IPS-NIHi7 (cell line): ENCODE results near the gene ABCC9.

Source experiments
- DNase-seq: peaks from one replicate; pipeline ENCODE4 v3.0.0; 2012; ENCODE audit warnings: mixed read lengths; ENCODE audit errors: extremely low spot score

Gene ABCC9

DNA sequence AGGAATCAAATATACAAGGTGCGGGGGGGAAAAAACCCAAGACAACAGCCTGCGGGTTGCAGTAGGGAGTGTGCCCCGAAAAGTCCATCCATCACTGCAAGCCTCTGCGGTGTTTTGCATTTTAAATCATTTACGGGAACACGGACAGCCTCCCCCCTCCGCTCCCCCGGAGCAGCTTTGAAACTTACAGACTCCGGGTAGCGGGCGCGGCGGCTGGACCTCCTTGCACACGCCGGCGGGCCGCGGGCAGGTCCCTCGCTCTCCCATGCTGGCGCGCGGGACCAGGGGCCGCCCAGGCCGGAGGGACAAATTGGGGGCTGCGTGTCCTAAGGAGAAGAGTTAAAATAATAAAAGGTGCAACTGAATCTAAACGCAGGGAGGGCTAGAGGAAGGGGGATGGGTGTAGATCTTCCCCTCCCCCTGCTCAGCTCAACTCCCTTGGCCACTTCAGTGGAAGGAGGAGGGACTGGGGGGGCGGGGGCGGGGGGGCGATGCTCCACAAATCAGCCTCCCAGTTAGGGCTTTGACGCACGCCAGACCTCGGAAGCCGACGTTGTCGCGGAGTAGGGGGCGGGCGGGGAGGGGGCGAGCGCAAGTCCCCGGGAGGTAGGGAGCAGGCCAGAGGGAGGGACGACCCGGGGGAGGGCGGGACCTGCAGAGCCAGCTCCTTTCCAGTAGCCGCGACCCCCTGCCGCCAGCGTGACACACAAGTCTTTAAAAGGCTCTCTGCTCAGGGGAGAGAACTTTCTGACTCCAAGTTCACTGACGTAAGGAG is 166.7 kb downstream of the ABCC9 start, which contains the start of gene KCNJ8:
TSS of gene KCNJ8 (minus strand) at position 349 of the 775 bp plus-strand sequence. CDS start 1,090 bp downstream, outside the sequence.
- peak; percentile 82 for DNase-seq

DNA sequence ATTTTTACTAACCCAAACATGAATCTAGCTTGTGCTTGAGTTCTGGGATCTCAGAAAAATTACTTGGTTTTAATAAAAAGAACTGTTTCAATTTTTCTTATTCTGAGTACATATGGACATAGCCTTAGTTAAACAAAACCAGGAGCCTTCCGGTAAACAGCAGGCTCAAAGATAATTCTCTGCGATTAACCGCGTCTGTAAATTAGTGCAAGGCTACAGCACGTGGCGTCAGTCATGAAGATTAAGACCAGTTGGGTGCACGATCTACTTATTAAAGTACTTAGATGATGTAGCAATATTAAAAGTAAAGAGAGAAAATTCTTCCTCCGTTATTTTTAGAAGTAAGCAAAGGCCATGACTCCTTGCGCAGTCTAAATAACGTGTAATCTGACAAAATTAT is 167.4 kb downstream of the ABCC9 start:
- DNase-seq = no peak

DNA sequence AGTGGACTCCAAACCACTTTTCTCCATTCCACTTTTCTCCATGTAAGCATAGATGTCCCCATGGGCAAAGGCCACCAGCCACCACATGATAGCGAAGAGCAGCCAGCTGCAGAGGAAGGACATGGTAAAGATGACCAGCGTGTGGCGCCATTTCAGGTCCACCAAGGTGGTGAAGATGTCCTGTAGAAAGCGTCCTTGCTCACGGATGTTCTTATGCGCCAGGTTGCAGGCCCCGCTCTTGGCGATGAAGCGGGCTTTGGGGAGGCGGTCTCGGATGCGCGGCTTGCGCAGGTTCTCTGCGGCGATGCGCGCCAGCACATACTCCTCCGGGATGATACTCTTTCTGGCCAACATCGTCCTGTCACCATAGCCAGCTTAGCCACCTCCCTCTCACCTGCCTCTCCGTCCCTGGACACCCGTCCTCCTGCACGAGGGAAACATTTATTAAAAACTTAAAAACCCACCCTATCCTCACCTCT is 167.9 kb downstream of the ABCC9 start:
- peak; percentile 70 for DNase-seq

DNA sequence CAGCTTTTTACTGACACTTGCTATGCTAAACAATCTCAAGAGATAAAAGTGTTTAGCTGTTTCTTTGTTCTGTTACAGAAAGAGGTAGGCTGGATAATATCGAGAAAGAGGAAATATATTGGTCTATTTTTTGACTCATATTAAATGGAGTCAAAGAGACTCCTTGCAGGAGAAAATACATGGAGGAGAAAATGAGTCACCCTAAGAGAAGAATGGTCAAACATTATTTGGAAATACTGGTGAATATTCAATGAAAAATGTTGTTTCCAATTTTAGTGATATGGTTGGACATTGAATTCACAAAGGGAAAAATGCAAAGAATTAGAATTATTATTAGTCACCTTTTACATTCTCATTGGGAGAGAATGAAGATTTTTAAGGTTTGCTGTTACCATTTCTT is 169.9 kb downstream of the ABCC9 start:
- DNase-seq = no peak

DNA sequence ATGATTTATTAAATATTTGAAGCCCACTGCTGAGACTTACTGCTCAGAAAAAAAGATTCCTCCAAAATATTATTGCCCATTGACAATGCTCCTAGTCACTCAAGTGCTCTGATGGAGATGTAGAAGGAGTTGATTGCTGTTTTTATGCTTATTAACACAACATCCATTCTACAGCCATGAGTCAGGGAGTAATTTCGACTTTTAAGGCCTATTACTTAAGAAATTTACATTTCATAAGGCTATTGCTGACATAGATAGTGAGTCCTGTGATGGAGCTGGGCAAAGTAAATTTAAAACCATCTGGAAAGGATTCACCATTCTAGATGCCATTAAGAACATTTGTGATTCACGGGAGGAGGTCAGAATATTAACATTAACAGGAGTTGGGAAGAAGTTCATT is 171.9 kb downstream of the ABCC9 start:
- DNase-seq = no peak

DNA sequence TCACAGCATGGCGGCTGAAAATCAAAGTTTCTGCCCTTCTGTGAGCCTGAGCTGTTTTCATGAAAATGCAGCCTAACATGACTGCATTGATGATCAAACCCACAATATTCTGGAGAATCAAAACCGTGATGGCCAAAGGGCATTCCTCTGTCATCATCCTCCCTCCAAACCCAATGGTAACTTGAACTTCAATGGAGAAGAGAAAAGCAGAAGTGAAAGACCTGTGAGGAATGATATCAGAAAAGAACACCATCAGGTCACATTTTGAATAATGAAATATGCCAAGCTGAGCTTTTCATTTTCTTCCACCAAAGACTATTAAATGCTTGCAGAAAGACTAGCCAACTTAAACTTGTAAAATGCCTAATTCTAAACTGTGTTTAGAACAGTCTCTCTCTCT is 174.8 kb downstream of the ABCC9 start:
- no peak for DNase-seq

DNA sequence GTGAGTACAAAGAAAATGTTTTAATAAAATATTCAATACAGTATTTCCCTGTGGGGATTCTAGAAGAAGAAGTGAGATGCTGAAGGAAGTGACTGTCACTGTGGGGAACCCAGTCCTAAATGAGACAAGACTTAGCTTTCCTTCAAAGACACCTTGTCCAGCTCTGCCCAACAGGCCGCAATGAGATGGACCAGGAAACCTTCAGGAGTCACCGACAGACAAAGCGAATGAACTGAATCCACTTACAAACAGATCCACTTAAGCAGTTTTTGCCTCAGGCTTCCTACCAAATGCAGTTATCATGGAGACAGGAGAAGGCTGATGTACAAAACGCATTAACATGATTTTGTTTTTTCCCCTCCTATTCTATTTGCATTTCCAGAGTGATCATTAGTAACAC is 176.3 kb downstream of the ABCC9 start:
- no peak for DNase-seq

DNA sequence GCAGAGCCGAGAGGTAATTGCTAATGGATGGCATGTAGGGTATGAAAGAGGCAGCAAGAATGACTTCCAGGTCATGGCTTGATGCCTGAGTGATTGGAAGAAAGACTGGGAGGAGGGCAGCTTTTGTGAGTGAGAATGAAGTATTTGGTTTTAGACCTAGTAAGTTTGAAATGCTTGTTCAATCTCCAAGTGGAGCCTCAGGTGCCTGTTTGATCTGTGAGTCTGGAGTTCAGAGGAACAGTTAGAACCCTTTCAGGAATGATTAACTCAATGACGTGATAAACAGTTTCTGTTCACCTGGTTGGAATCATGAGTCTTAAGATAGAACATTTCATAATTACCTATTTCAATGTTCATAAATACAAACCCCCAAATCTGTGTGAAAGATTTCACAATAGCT is 177.2 kb downstream of the ABCC9 start:
- no peak for DNase-seq

DNA sequence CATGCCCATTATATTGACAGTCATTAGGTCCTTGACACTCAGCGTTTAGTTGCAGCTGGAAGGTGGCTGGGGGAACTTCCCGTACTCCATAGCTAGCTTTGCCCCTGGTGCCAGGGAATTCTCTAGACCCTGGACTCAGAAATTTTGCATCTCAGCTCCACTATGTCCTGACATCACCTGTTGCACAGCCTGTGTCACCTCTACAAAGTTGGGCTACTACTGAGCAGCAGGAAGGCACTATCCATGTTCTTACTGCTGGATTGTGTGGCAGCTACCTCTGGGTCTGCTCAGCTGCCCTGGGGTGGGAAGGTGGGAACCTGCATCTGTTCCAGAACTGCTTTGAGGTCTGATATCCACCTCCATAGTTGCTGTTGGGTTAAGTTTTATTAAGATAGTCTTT is 177.7 kb downstream of the ABCC9 start:
- no peak for DNase-seq

DNA sequence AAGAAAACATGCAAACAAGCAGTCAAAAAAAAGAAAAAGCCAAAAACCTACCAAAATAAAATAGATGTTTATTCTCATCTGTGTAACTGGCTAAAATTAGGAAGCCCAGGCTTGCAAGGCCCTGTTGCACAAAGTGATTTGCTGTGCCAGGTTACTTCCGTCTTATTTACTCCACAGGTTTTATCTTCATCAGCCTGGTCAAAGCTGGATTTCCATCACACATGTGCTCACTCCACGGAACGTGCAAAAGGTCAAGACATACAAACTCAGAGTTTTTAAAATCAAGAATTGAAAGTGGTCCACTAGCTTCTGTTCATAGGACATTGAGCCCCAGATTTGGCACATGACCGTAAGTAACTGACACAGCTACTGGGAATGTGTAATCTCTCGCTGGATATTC is 181.5 kb downstream of the ABCC9 start:
- no peak for DNase-seq

DNA sequence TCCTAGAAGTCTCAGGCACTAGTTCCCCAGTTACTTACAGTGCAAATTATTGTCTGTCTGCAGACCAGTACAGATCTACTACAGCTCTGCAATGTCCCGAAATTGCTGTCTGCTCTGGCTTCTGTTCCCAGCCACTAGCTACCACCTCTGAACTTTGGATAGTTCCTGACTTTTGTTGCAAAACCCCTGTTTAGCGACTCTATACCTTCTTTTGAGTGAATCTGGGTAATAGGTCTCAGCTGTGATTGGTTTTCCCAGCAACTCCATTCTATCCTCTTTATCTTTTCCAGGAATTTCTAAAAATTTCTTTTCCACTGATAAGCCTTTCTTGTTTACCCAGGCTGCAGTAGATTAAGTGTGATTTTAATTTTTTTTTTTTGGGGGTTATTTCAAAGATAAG is 183.5 kb downstream of the ABCC9 start:
- DNase-seq = no peak

DNA sequence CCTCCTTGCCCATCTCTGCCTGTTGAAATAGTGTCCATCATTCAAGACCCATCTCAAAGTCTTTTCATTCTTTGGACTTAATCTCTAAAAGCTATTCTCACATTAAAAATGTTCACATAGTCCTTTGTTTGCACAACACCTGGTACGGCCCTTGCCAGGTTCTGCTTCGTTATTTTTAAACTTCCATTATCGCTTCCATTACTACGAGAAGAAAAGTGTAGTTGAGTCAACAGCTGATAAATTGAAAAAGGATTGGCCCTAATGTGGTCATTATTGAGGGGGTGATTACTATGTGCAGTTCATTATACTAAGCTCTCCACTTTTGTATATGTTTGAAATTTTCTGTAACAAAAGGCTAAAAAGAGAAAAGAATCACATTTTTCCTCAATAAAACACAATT is 184.5 kb downstream of the ABCC9 start:
- no peak for DNase-seq

DNA sequence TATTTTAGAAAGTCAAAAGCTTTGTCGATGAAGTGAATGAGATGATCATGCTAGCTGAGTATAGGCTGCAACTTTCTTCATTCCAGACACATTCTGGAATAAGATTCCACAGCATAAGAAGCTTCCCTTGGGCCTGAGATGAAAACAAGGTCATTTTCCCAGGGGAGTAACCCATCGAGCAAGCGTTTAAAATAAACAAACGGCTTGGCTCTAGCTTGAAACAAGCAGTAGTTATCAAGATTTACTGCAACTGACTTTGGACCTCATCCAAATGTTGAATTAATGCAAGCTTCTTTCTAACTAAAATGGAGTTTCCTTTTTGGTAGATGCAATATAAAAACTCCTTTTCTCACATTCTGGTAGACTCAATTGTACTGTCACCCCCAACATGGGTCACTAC is 189.7 kb downstream of the ABCC9 start:
- DNase-seq = no peak
